NB4 (cell line): ENCODE results near the gene MME.

Source experiments
- DNase-seq: peaks from one replicate; pipeline ENCODE4 v3.0.0; 2010; ENCODE audit warnings: low read depth
- H3K4me3 ChIP-seq: one replicate; pipeline ENCODE4 v1.5.1; 2011; ENCODE audit warnings: mild to moderate bottlenecking, low read depth, low read length, moderate library complexity
- MYC ChIP-seq: IDR thresholded peaks from 2 replicates; pipeline ENCODE4 v1.6.1; 2011; ENCODE audit warnings: low read depth, low read length
- POLR2A ChIP-seq: IDR thresholded peaks from 2 replicates; pipeline ENCODE4 v1.6.1; 2011; ENCODE audit warnings: mild to moderate bottlenecking; ENCODE audit not compliant: insufficient read length; ENCODE audit errors: extremely low read depth
- TF ChIP-seq, protein P1 (sequence below): IDR thresholded peaks from 2 replicates; pipeline ENCODE4 v1.6.1; 2011; ENCODE audit warnings: low read depth, low read length
- TF ChIP-seq, protein P2 (sequence below): IDR thresholded peaks from one replicate; pipeline ENCODE4 v1.5.1; 2012; ENCODE audit warnings: low read depth, low read length

MME gene

DNA sequence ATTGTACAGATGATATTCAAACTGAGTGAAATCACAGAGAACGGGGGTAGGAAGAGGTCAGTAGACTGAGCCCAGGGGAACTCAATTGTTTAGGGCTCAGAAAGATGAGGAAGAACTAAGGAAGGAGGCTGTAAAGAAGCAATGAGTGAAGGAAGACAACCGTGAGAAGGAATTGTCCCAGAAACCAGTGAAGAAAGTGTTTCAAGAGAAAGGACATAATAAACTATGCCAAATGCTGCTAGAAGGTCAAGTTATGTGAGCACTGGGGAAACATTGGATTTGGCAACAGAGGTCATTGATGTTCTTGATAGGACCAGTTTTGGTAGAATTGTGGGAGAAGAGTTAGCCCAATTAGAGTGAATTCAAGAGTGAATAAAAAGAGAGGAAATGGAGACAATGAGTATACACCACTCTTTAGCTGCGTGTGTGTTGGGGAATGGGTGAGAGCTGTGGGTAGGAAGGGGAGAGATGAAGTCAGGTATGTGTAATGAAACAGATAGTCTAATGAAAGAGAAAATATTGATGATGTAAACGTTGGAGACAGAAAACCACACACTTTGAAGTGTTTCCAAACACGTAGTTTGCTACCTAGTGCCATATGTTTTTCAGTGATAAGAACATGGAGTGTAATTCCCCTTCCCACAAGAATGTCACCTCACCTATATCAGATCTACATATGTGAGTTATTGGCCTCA lies 42.5 kb upstream of the MME start:
- TF ChIP-seq, protein P1, sequence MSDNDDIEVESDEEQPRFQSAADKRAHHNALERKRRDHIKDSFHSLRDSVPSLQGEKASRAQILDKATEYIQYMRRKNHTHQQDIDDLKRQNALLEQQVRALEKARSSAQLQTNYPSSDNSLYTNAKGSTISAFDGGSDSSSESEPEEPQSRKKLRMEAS: no peak
- TF ChIP-seq POLR2A (no peak), MYC (no peak)
- TF ChIP-seq, protein P2, sequence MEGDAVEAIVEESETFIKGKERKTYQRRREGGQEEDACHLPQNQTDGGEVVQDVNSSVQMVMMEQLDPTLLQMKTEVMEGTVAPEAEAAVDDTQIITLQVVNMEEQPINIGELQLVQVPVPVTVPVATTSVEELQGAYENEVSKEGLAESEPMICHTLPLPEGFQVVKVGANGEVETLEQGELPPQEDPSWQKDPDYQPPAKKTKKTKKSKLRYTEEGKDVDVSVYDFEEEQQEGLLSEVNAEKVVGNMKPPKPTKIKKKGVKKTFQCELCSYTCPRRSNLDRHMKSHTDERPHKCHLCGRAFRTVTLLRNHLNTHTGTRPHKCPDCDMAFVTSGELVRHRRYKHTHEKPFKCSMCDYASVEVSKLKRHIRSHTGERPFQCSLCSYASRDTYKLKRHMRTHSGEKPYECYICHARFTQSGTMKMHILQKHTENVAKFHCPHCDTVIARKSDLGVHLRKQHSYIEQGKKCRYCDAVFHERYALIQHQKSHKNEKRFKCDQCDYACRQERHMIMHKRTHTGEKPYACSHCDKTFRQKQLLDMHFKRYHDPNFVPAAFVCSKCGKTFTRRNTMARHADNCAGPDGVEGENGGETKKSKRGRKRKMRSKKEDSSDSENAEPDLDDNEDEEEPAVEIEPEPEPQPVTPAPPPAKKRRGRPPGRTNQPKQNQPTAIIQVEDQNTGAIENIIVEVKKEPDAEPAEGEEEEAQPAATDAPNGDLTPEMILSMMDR: no peak
- no peak for DNase-seq
- no peak overlapping the region for H3K4me3 ChIP-seq

DNA sequence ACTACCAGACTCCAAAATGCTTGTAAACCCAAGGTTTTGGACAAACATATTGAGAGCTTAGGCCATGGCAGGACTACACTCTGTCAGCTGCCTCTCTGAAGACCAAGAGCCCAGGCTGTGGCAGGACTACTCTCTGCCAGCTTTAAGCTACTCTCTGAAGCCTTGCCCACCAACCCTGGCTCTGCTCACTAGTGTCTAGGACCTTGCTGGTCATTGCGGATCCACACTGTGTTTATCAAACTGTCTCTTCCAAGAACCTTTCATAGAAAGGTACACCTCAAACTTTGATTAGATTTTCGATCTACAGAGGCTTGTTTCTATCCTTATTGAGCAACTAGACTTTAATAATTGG lies 41.9 kb upstream of the MME start:
- no peak for DNase-seq
- TF ChIP-seq POLR2A: no peak
- TF ChIP-seq, protein P2: no peak
- TF ChIP-seq MYC: no peak
- TF ChIP-seq, protein P1: no peak
- no peak overlapping the region for H3K4me3 ChIP-seq

DNA sequence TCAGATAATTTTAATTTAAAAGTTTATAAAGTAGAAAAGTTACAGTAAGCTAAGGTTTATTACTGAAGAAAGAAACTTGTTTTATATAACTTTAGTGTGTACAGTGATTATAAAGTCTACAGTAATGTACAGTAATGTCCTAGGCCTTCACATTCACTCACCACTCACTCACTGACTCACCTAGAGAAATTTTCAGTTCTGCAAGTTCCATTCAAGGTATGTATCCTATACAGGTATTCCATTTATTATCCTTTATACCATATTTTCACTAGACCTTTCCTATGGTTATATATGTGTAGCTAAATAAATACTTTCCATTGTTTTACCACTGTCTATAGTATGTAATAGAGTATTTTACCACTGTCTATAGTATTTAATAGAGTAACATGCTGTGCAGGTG lies 33.2 kb upstream of the MME start:
- no peak overlapping the region for H3K4me3 ChIP-seq
- TF ChIP-seq MYC: no peak
- TF ChIP-seq, protein P2: no peak
- TF ChIP-seq POLR2A: no peak
- TF ChIP-seq, protein P1: no peak
- DNase-seq: no peak

DNA sequence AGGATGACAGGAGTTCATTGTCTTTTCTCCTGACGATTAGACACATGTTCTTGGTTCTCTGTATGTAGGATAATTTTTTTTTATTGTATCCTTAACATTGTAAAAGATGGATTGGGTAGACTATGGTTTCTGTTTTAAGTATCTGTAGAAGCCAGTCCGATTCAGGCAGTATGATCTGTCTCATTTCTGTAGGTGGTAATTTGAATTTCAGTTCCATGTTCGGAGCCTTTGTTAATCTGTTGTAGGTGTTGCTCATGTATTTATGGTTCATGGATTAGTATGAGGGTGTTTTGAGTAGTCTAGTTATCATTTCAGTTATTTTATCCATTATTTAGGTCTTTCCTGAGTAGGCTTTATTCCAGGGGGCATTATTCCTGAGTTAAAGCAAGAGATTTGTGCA lies 32.4 kb upstream of the MME start:
- TF ChIP-seq, protein P1: no peak
- no peak for TF ChIP-seq POLR2A
- TF ChIP-seq MYC: no peak
- TF ChIP-seq, protein P2: no peak
- no peak overlapping the region for H3K4me3 ChIP-seq
- DNase-seq: no peak

DNA sequence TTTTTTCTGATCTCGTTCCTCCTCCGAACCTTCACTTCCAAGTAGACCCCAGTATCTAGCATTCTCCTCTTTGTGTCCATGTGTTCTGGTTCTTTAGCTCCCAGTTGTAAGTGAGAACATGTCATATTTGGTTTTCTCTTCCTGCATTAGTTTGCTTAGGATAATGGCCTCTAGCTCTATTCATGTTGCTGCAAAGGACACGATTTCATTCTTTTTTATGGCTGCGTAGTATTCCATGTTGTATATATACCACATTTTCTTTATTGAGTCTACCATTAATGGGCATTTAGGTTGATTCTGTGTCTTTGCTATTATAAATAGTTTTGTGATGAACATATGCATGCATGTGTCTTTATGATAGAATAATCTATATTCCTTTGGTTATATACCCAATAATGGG lies 30.2 kb upstream of the MME start:
- DNase-seq: no peak
- no peak overlapping the region for H3K4me3 ChIP-seq
- no peak for TF ChIP-seq POLR2A
- TF ChIP-seq, protein P2: no peak
- TF ChIP-seq MYC: no peak
- TF ChIP-seq, protein P1: no peak
